ENCODE data around the gene MEST.

- no peak for TF ChIP-seq CTCF (IDR thresholded peaks at IDR 0.05)
- TF ChIP-seq EP300 (IDR thresholded peaks at IDR 0.05), result no peak
- TF ChIP-seq POLR2A (IDR thresholded peaks at IDR 0.05), result no peak
These were observed 47.0 kb upstream of the MEST start for GRCh38 chr7:130444751-130445407.
